ENCODE data around the gene ITGAE.

GRCh38 chr17:3810019-3810418 is 9.0 kb upstream of the ITGAE start:
- TF ChIP-seq CTCF (IDR thresholded peaks at IDR 0.05) (no peak), POLR2A (IDR thresholded peaks at IDR 0.05) (no peak)

Measured in lower leg skin (tissue), 3 donors.